ENCODE measurements around the gene FAAP100. TPM values are rescaled to one million over a fixed set of nuclear protein-coding genes. Genes with fewer than 3 reads are reported as not detected.

The FAAP100 gene
- total RNA-seq, 1 donor from 2014 or later: 39.8 TPM

- peak overlapping the region; percentile 7 for H3K4me3 Mint-ChIP-seq (ENCODE audit: unreplicated experiment)
- peaks cover 24% of the 10 kb centered on the region for H3K36me3 Mint-ChIP-seq (ENCODE audit: low read depth)
- no peak for DNase-seq (ENCODE audit: low spot score)
- H3K4me1 Mint-ChIP-seq (ENCODE audit: low read depth): peaks cover 87% of the 10 kb centered on the region
- TF ChIP-seq CTCF (IDR thresholded peaks at IDR 0.05): no peak
- no peaks in the 10 kb centered on the region for H3K27me3 Mint-ChIP-seq (ENCODE audit: low read depth)
- no peaks in the 10 kb centered on the region for H3K9me3 Mint-ChIP-seq (ENCODE audit: low read depth)
- H3K27ac Mint-ChIP-seq (ENCODE audit: unreplicated experiment): peak overlapping the region; percentile 86
These were observed 27.1 kb upstream of the FAAP100 start for GRCh38 chr17:81579298-81579697.

- Mint-ChIP-seq H3K36me3 (ENCODE audit: low read depth) (peaks cover 30% of the 10 kb centered on the region), H3K27me3 (ENCODE audit: low read depth) (no peaks in the 10 kb centered on the region), H3K4me3 (ENCODE audit: unreplicated experiment) (no peak overlapping the region), H3K27ac (ENCODE audit: unreplicated experiment) (peak overlapping the region; percentile 96), H3K9me3 (ENCODE audit: low read depth) (no peaks in the 10 kb centered on the region), H3K4me1 (ENCODE audit: low read depth) (peaks cover 86% of the 10 kb centered on the region)
- TF ChIP-seq CTCF (IDR thresholded peaks at IDR 0.05): no peak
- no peak for DNase-seq (ENCODE audit: low spot score)
These were observed 26.5 kb upstream of the FAAP100 start for GRCh38 chr17:81578561-81579225.

GRCh38 chr17:81578038-81578441 lies 25.9 kb upstream of the FAAP100 start:
- H3K36me3 Mint-ChIP-seq (ENCODE audit: low read depth): peaks cover 30% of the 10 kb centered on the region
- H3K27me3 Mint-ChIP-seq (ENCODE audit: low read depth): no peaks in the 10 kb centered on the region
- no peak for TF ChIP-seq CTCF (IDR thresholded peaks at IDR 0.05)
- peak overlapping the region; percentile 96 for H3K27ac Mint-ChIP-seq (ENCODE audit: unreplicated experiment)
- DNase-seq (ENCODE audit: low spot score): no peak
- peak overlapping the region; percentile 7 for H3K4me3 Mint-ChIP-seq (ENCODE audit: unreplicated experiment)
- H3K9me3 Mint-ChIP-seq (ENCODE audit: low read depth): no peaks in the 10 kb centered on the region
- H3K4me1 Mint-ChIP-seq (ENCODE audit: low read depth): peaks cover 86% of the 10 kb centered on the region

- peak overlapping the region; percentile 96 for H3K27ac Mint-ChIP-seq (ENCODE audit: unreplicated experiment)
- no peak for TF ChIP-seq CTCF (IDR thresholded peaks at IDR 0.05)
- H3K4me3 Mint-ChIP-seq (ENCODE audit: unreplicated experiment): peak overlapping the region; percentile 37
- H3K36me3 Mint-ChIP-seq (ENCODE audit: low read depth): peaks cover 34% of the 10 kb centered on the region
- H3K9me3 Mint-ChIP-seq (ENCODE audit: low read depth): no peaks in the 10 kb centered on the region
- H3K4me1 Mint-ChIP-seq (ENCODE audit: low read depth): peaks cover 86% of the 10 kb centered on the region
- no peaks in the 10 kb centered on the region for H3K27me3 Mint-ChIP-seq (ENCODE audit: low read depth)
- DNase-seq (ENCODE audit: low spot score): no peak
These were observed 25.3 kb upstream of the FAAP100 start for GRCh38 chr17:81577278-81578000.

GRCh38 chr17:81576621-81577277 lies 24.6 kb upstream of the FAAP100 start:
- H3K27ac Mint-ChIP-seq (ENCODE audit: unreplicated experiment): peak overlapping the region; percentile 96
- TF ChIP-seq CTCF (IDR thresholded peaks at IDR 0.05): peak; percentile 33
- peaks cover 81% of the 10 kb centered on the region for H3K4me1 Mint-ChIP-seq (ENCODE audit: low read depth)
- no peak for DNase-seq (ENCODE audit: low spot score)
- peak overlapping the region; percentile 37 for H3K4me3 Mint-ChIP-seq (ENCODE audit: unreplicated experiment)
- H3K9me3 Mint-ChIP-seq (ENCODE audit: low read depth): no peaks in the 10 kb centered on the region
- H3K27me3 Mint-ChIP-seq (ENCODE audit: low read depth): no peaks in the 10 kb centered on the region
- H3K36me3 Mint-ChIP-seq (ENCODE audit: low read depth): peaks cover 36% of the 10 kb centered on the region

Data from chondrocyte (in vitro differentiated cells).